CD4-positive, alpha-beta T cell treated with Interferon gamma for 1 hour (primary cell): ENCODE results near the gene LIN37.
"Not testable (repeated sequence)": the region's sequence is repeated elsewhere in the genome, so short reads cannot be mapped to it uniquely, and the experiment has no call there.

Experiments used
- DNase-seq: peaks from one replicate; pipeline ENCODE4 v3.0.0-alpha.2; 2020

Gene LIN37

GRCh38 chr19:35720163-35720524 is 28.2 kb upstream of the LIN37 start:
- DNase-seq = no peak

GRCh38 chr19:35720648-35721047 is 27.7 kb upstream of the LIN37 start:
- no peak for DNase-seq

DNA sequence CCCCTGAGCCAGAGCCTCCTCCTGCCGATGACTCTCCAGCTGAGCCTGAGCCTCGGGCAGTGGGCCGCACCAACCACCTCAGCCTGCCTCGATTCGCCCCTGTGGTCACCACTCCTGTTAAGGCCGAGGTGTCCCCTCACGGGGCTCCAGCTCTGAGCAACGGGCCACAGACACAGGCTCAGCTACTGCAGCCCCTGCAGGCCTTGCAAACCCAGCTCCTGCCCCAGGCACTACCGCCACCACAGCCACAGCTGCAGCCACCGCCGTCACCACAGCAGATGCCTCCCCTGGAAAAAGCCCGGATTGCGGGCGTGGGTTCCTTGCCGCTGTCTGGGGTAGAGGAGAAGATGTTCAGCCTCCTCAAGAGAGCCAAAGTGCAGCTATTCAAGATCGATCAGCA is 27.0 kb upstream of the LIN37 start:
- no peak for DNase-seq

DNA sequence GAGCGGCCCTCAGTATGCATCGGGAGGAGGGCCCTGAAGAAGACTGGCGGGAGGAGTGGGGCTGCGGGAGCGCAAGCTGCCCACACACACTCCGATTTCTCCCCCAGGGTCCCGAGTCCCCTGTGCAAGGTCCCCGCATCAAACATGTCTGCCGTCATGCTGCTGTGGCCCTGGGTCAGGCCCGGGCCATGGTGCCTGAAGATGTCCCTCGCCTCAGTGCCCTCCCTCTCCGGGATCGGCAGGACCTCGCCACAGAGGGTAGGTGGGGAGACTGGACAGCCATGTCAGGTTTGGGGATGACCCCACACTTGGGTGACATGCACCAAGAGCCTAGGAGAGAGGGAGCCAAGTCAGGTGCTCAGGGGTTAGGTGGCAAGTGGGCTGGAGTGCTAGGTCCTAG is 25.9 kb upstream of the LIN37 start:
- no peak for DNase-seq

- no peak for DNase-seq
Observed at GRCh38 chr19:35722897-35723296, 25.5 kb upstream of the LIN37 start.

DNA sequence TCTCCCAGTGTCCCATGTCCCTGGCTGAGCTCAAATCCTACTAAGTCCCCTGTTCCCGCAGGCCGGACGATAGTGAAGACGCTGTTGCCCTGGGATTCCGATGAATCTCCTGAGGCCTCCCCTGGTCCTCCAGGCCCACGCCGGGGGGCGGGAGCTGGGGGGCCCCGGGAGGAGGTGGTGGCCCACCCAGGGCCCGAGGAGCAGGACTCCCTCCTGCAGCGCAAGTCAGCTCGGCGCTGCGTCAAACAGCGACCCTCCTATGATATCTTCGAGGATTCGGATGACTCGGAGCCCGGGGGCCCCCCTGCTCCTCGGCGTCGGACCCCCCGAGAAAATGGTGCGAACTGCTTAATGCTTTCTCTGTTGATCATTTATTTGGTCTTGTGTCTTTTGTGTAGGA is 24.7 kb upstream of the LIN37 start:
- no peak for DNase-seq

GRCh38 chr19:35724132-35724531 is 24.2 kb upstream of the LIN37 start:
- not testable (repeated sequence) for DNase-seq

- DNase-seq = no peak
Observed at GRCh38 chr19:35724560-35724959, 23.8 kb upstream of the LIN37 start.

DNA sequence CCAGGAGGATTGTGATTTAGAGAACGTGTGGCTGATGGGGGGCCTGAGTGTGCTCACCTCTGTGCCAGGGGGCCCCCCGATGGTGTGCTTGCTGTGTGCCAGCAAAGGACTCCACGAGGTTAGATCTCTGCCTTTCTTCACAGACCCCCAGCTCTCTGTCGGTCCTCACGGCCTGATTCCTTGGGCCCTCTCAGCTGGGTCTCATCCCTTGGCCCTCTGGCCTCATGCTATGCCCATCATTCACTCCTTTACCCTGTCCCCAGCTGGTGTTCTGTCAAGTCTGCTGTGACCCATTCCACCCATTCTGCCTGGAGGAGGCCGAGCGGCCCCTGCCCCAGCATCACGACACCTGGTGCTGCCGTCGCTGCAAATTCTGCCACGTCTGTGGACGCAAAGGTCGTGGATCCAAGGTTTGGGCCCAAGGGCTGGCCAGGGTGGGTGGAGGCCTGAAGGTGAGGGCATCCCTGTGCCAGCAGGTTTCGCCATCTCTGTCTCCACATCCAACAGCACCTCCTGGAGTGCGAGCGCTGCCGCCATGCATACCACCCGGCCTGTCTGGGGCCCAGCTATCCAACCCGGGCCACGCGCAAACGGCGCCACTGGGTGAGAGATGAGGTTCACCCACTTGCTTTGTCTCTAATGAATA is 23.0 kb upstream of the LIN37 start:
- no peak for DNase-seq

GRCh38 chr19:35727053-35727955 is 21.1 kb upstream of the LIN37 start:
- DNase-seq = no peak

DNA sequence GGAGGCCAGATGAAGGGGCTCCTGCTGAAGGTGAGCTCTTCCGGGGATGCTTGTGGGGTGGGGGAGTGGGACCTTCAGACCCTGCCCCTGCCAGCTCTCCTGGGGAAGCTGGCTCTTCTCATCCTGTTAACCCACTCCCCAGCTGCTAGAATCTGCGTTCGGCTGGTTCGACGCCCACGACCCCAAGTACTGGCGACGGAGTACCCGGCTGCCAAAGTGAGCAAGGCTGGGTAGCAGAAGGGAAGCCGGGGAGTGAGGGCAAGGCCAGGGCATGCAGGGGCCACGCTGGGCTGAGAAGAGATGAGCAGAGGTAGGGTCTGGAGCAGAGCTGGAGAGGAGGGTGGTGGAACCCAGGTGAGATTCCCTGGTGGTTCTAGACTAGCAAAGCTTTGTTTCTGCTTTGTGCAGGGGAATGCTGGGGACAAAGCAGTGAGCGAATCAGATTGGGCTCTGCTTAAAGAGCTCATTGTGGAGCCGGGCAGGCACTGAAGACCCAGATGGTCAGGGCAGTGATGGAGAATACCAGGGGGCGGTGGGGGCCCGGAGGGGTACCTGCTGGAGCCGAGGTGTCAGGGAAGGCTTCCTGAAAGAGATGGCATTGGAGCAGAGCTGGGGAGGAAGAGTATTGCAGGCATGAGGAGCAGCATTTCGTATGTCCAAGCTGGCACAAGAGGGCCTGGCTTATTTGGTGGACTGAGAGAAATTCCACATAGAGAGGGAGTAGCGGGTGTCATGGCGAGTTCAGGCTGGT is 20.2 kb upstream of the LIN37 start:
- DNase-seq = no peak

DNA sequence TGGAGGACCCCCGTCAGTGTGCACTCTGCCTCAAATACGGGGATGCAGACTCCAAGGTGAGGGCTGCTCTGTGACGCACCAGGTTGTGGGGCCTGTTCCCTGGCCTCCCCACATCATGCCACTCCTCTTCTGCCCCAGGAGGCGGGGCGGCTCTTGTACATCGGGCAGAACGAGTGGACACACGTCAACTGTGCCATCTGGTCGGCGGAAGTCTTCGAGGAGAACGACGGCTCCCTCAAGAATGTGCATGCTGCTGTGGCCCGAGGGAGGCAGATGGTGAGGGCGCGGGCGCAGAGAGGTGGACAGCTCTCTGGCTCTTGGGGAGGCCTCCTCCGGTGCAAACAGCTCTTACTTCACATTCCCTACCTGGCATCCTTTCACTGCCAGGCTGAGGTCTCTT is 19.4 kb upstream of the LIN37 start:
- no peak for DNase-seq

GRCh38 chr19:35729763-35730162 is 18.6 kb upstream of the LIN37 start:
- DNase-seq = no peak

DNA sequence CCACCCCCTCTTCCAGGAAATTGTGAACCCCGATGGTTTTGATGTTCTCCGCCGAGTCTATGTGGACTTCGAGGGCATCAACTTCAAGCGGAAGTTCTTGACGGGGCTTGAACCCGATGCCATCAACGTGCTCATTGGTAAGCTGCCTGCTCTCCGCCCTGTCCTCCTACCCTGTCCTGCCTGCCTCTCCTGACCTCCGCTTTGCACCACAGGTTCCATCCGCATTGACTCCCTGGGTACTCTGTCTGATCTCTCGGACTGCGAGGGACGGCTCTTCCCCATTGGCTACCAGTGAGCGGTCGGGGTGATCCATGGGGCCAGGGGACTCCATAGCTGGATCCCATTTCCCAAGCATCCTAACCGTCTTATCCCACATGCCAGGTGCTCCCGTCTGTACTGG is 18.1 kb upstream of the LIN37 start:
- DNase-seq = no peak

- no peak for DNase-seq
Observed at GRCh38 chr19:35731353-35731752, 17.0 kb upstream of the LIN37 start.

DNA sequence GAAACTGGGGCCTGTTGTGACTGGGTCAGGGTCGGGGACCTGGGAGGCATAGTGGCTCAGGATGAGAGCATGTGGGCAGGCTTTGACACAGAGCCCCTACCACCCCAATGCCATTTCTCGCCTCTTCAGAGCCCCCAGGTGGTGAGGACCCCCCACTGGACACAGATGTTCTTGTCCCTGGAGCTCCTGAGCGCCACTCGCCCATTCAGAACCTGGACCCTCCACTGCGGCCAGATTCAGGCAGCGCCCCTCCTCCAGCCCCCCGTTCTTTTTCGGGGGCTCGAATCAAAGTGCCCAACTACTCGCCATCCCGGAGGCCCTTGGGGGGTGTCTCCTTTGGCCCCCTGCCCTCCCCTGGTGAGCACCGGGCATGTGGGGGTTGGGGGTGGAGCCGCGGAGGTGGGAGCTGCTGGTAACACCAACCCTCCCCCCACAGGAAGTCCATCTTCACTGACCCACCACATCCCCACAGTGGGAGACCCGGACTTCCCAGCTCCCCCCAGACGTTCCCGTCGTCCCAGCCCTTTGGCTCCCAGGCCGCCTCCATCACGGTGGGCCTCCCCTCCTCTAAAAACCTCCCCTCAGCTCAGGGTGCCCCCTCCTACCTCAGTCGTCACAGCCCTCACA is 16.5 kb upstream of the LIN37 start:
- no peak for DNase-seq

GRCh38 chr19:35732540-35733179 is 15.7 kb upstream of the LIN37 start:
- DNase-seq = no peak

GRCh38 chr19:35733180-35734125 is 14.9 kb upstream of the LIN37 start:
- no peak for DNase-seq

DNA sequence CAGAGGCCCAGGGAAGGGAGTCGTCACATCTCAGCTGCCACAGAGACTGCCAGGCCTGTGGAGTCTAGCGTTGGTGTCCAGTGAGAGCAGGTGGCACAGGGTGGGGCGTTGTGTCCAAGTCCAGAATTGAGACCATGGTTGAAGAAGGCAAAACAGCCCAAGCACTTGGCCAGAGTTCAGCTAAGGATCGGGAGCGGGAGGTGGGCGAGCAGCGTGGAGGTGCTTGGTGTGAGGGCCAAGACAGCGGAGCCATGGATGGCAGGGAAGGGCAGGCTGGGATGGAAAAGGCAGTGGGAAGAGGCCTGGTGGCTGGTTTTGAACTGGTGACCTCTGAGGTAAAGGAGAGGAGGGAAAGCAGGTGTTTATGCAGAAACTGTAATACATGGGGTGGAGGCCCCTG is 14.1 kb upstream of the LIN37 start:
- no peak for DNase-seq

DNA sequence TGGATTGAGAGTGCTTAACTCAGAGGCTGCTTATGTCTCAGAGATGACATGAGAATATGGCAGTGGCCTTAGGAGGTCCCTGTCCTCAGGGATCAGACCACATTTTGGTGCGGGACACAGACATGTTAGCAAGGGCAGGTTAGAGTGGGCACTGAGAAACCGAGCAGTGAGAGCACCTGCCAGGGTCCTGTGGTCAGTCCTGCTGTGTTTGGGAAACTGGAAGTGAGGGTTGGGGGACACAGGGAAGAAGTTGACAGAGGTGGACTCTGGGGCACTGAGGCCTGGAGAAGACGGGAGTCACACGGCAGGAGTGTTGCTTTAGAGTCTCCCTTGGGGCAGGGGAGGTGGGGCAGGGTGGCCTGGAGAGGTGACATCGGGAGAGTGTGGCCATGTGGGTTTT is 13.5 kb upstream of the LIN37 start:
- no peak for DNase-seq
